Hypothalamus (tissue), 51 donors: ENCODE results near the gene HNRNPCL4.
"Not testable (repeated sequence)": the region's sequence is repeated elsewhere in the genome, so short reads cannot be mapped to it uniquely, and the experiment has no call there.

Experiments used
- DNase-seq, 51 donors: peaks; one replicate each; lab custom pipeline; 2025; lab: John Stamatoyannopoulos, UW

The HNRNPCL4 gene

GRCh38 chr1:13165531-13165930 is at the start of gene HNRNPCL4:
TSS of gene HNRNPCL4 (minus strand) at chr1:13165631. CDS start at chr1:13165467, 164 bp downstream.
- not testable (repeated sequence) for DNase-seq

- not testable (repeated sequence) for DNase-seq
Observed at GRCh38 chr1:13208712-13209111, 43.3 kb upstream of the HNRNPCL4 start.

GRCh38 chr1:13201309-13201708 is 35.9 kb upstream of the HNRNPCL4 start, which contains the start of gene PRAMEF13:
TSS of gene PRAMEF13 (minus strand) at chr1:13201409. CDS start at chr1:13199589, 1,820 bp downstream.
- not testable (repeated sequence) for DNase-seq

- not testable (repeated sequence) for DNase-seq
Observed at GRCh38 chr1:13171548-13171947, 6.1 kb upstream of the HNRNPCL4 start, which contains the start of gene PRAMEF9. TSS of gene PRAMEF9 (plus strand) at chr1:13171848. CDS start at chr1:13175281, 3,433 bp downstream.

GRCh38 chr1:13155909-13156308 is 9.5 kb downstream of the HNRNPCL4 start, which contains the start of gene PRAMEF26:
TSS of gene PRAMEF26 (minus strand) at chr1:13156009. CDS start at chr1:13153095, 2,914 bp downstream.
- not testable (repeated sequence) for DNase-seq

- DNase-seq, result not testable (repeated sequence)
Observed at GRCh38 chr1:13116754-13117153, 48.7 kb downstream of the HNRNPCL4 start, which contains the start of gene HNRNPCL2. TSS of gene HNRNPCL2 (minus strand) at chr1:13116854. CDS start at chr1:13116400, 454 bp downstream.
